NCI-H2227 (cell line): ENCODE measurements around the gene MACROD2.
"Not testable (repeated sequence)": the region's sequence is repeated elsewhere in the genome, so short reads cannot be mapped to it uniquely, and the experiment has no call there.

Experiments
- DNase-seq: peaks from one replicate; lab custom pipeline; 2025; ENCODE audit not compliant: unreplicated experiment; lab: John Stamatoyannopoulos, UW

The MACROD2 gene

DNA sequence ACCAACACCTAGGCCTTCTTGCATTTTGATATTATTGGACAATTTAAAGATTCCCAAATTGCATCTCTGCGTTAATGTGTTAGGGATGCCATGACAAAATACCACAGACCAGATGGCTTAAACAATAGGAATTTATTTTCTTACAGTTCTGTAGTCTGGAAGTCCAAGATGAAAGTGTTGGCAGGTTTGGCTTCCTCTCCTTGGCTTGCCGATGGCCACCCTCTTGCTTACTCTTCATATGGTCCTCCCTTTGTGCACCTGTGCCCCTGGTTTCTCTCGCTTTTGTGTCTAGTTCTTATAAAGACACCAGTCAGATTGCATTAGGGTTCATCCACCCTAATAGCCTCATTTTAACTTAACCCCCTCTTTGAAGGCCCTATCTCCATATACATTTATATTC, 1184.5 kb downstream of the MACROD2 start:
- DNase-seq: no peak

DNA sequence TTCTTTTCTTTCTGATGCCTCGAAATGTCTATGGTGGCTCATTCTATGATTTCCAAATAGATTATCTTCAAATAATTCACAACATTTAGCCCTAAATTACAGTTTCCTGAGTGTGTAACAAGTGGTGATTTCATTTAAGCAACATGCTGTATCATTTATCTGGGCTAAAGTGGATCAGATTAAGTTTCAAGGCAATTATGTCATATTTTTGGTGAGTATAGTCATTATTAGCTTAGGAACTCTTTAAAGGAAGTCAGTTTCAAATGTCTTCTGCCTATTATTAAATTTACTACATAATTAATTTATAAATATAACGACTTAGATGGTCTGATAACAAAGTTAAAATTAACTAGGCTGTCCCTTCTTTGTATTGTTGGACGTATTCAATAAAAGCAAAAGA, 1190.0 kb downstream of the MACROD2 start:
- DNase-seq: no peak

DNA sequence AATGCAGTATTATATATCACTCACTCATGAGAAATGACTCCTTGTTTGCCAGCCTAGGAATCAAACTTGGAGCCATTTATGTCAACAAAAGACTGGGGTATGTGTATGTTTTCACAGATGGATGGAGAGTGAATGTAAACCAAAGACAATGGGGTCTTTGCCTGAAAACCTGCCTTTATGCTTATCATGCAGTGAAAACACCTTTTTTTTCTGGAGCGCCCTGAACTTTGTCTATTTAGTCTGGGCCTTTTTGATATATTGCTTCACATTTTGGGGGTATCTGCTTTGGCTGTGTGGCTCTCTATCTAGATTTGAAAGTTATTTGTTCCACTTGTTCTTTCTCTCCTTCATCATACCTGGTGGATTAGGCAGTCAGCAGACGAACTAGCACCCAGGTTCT, 1190.6 kb downstream of the MACROD2 start:
- no peak for DNase-seq

DNA sequence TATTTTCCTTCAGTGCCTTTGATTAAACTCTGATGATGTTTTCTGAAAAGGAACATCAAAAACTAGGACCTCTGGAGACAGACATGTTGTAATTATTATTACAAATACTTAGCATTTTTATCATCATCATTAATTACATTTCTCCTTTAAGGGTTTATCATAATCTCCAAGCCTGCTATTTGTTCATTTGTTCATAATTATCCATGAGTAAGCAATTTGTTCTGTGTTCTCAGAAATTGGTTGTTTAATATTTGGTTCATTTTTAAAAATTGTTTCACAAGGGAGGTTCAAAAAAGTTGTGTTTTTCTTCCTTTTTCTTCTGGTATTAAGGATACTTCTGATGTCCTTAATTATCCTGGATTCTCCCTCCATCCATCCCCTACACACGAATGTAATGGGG, 1192.3 kb downstream of the MACROD2 start:
- DNase-seq: no peak

DNA sequence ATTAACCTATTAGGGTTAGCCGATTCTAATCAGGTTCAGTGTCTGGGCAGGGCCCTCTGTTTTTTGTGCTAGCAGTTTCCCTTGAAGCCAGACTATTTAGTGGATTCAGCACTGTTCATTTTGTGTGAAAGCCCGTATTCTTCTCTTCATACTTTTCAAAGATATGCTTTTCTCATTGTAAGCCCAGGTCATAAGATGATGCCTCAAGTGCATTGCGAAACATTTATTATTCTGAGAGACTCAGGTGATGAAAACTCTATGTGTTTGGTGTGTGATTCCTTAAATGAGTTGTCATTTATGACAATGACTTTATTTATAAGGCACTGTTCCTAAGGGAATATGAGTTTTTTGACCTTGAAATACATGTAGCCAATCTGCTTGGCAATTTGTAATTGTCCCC, 1193.1 kb downstream of the MACROD2 start:
- DNase-seq: no peak

DNA sequence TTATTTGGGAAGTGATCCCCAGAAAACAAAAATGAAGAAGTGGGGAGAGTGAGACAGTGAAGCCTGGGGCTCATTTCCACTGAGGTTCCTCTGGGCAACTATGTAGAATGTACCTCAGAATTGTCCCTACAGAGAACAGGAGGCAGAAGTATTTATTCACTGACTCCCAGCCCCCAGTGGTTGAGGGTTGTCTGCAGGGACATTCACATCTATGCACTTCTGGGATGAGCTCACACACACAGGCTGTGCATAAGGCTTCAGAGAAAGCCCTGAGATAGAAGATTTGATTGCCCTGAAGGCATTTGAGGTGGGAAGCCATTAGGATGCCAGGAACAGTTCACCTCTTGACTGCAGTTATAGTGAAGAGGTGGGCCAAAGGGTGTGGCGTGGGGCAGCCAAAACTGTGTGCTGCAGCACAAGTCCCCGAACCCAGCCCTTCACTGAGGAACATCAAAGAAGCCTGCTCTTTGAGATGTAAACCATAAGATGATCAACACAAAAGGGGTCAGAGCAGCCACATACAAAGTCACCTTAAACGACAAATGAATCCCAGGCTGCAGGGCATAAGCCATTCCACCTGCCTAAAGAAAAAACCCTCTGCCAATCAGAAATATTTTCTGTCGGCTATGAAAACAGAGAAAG, 1195.9 kb downstream of the MACROD2 start:
- no peak for DNase-seq

DNA sequence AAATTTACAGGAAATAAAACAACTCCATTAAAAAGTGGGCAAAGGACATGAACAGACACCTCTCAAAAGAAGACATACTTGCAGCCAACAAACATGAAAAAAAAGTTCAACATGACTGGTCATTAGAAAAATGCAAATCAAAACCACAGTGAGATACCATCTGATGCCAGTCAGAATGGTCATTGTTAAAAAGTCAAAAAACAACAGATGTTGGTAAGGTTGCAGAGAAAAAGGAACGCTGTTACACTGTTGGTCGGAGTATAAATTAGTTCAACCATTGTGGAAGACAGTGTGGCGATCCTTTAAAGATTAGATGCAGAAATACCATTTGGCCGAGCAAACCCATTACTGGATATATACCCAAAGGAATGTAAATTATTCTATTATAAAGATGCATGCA, 1200.1 kb downstream of the MACROD2 start:
- no peak for DNase-seq

DNA sequence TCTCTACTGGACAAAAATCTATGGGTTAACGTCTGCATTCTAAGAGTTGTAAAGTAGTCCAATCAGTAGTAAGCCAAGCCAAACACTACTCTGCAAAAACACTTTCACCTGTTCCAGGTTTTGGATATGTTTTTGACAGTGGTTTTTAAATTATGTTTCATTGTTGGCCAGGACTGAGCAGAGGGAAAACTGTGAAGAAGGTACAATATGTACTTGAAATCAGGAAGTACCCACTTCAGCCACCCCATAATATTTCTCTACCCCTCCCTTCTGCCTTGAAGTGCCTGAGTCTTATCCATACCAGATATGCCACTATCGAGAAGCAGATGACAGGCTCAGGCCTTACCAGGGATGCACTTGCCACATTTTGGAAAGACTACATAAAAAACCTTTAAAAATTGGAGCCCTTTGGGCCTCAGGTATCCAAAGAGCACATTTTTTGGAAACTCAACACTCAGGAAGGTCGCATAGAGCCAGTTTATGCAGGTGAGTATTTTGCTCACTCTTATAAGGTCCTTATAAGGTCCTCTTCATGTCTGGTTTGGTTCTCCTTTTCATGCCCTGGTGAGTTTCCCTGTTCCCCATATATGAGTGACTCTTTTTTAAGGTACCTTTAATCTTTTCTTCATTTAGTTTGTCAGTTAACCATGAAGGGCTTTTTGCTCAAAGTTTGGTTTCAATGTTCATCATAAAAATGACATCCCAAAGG, 1201.4 kb downstream of the MACROD2 start:
- no peak for DNase-seq

DNA sequence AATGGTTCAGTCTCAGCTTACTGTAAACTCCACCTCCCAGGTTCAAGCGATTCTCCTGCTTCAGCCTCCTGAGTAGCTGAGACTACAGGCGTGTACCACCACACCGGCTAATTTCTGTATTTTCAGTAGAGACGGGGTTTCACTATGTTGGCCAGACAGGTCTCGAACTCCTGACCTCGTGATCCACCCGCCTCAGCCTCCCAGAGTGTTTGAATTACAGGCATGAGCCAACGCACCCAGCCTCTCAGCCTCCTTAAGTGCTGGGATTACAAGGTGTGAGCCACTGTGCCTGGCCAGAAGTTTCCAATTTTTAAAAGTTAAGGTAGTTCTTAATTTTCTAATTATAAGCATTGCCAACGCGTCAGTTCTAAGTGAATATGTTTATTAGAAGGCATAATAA, 1202.7 kb downstream of the MACROD2 start:
- not testable (repeated sequence) for DNase-seq

DNA sequence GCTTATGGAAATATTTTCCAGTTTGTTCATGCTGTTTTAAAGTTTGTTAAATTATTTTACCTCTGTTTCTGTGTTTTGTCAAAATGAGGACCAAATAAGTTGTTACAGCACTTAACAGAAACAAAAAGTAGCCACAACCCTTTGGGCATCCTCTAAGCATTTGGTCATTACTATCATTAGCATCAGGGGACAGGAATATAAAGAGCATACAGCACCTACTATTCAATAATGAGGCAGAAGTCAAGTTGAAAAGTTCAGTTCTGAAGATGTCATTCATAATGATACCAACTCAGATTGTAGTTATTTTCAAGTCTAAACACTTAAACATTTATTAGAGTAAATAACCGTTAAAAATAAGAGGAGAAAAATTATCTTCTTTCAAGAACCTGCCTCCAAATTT, 1204.4 kb downstream of the MACROD2 start:
- DNase-seq: no peak

DNA sequence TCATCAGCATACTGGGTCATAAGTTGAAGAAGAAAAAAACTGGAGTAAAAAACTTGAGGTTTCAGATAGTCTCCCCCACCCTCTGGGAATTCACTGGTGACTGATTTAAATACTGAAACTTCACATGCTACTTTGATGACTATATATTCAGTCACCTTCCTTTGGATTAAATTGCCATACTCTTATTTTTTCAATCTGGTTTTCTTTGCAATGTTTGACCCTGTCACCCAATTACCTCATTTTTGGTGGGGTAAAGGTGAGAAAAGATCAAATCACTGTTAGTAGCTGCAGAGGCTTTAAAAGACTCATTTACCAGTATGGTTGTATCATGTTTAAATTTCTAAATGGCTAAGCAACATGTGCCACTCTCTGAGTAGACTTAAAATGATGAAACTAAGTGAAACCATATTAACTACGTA, 1204.8 kb downstream of the MACROD2 start:
- no peak for DNase-seq

DNA sequence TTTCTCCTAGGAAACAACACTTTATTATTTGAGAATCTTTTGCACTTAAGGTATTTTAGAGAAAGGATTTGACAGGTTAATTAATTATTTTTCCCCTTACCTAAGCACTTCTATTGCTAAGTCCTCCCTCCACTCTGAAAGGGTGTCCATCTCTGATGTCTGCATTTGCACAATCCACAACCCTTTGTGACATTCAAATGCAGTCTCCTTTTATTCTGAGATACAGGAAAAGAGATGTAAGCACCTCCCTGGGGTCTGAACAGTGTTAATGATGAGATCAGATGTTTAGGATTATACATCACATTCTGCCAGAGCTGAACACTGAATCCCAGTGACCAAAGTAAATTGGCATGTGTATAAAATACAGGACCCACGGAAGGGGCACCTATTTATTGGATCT, 1206.3 kb downstream of the MACROD2 start:
- no peak for DNase-seq

DNA sequence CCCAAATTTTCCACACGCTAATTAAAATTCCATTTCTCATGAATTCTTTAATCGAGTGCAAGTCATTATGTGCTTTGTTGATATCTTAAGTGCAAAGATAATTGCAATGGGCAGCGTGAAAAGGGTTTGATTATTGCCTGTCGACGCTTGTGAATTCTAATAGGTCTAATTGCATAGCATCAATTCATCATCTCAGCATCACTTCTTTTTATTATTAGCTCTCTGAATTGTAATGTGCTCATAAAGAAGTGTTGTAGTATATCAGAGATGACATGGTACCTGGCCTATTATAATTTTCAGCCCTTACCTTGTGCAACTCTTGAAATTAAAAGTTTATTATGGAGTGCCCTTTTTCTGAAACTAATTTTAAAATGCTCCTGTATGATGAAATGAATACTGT, 1208.9 kb downstream of the MACROD2 start:
- no peak for DNase-seq

DNA sequence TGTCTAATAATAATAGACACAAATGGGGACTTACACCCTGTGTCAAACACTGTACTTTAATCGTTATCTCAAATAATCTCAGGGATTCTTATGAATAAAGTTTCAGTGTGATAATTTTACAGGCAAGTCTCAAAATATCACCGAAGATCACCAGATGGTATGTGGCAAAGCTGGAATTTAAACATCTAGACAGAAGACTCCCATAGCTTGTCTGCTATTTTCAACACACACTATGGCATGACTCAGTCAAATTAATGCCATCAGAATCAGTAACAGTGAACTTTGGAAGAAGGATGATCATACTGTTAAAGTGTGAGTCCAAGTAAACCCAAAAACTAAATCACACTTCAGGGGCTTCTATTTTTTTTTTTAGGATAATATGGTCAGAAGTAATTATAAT, 1209.7 kb downstream of the MACROD2 start:
- DNase-seq: no peak

DNA sequence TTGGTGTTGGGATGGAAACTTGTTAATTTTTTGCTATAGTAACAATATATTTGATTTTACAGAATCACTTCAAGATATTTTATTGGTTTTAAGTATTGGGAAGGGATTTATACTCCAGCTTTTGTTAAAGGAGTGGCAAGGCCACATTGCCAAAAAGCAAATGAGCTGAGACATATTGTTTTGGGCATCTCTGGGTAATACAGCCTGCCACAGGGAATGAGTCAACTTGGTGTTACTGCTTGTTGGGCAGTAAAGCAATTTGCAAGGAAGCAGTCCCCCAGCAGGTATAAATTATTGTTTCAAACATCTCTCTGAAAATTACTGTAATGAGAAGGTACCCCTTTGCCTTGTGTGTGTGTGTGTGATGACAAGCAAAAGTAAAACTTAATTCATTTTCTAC, 1210.4 kb downstream of the MACROD2 start:
- DNase-seq: peak; percentile 30

DNA sequence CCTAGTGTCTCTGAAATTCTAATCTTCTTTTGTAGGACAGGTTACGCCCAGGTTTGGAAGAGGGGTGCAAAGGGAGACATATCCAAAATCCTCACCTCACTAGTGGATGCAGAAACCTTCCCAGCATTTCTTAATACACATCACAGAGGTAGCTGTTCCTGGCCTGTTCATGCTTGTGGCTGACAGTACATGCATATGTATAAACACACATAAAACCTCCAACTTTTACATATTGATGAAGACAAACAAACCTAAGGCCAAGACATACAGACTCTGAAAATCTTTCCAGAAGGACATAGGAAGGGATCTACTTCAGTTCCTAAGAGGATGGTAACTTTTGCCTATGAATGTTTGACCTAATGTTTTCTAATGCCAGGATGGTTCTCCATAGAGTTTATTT, 1214.2 kb downstream of the MACROD2 start:
- DNase-seq: no peak

DNA sequence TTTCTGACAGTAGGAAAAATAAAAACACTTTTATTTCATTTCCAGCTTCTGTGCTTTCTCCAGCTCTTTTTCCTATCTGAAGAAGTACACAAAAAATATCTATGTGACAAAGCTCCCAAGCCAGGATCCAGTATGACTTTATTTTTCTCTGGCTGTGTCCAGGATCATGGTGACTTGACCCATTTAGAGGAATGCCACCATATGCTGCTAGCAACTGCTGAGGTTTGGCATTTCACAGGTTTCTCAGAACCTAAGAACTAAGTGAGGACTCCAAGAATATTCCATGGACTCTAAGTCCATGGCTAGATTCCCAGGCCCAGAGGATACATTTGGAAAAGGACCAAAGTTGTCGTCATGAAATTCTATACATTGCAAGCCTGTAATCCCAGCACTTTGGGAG, 1218.7 kb downstream of the MACROD2 start:
- DNase-seq: no peak

DNA sequence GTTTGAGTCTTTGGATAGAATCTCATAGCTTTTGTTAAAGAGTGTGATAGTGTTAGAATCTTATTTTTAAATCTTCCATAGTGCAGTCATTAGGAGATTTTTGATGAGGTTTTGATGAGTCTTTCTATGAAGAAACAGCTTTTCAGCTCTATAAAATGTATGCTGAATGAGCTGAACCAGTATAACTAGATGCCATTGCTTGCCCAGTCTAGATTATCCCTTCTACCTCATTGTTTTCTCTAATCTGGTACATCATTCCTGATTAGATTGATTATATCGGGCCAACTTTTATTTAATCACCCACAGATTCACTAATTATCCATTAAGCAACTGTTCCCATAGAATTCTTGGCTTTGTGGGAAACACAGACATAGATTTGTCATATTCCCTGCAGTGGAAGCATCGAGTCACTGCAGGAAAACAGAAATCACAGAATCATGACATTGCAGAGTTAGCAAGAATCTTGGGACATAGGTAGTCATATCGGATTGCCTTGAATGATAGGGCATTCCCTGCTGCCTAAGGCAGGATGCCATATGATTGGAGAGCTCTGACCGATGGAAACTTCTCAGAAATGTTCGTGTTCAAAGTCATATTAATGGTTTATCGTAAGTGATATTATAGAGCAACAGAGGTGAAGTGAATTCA, 1224.8 kb downstream of the MACROD2 start:
- DNase-seq: no peak

DNA sequence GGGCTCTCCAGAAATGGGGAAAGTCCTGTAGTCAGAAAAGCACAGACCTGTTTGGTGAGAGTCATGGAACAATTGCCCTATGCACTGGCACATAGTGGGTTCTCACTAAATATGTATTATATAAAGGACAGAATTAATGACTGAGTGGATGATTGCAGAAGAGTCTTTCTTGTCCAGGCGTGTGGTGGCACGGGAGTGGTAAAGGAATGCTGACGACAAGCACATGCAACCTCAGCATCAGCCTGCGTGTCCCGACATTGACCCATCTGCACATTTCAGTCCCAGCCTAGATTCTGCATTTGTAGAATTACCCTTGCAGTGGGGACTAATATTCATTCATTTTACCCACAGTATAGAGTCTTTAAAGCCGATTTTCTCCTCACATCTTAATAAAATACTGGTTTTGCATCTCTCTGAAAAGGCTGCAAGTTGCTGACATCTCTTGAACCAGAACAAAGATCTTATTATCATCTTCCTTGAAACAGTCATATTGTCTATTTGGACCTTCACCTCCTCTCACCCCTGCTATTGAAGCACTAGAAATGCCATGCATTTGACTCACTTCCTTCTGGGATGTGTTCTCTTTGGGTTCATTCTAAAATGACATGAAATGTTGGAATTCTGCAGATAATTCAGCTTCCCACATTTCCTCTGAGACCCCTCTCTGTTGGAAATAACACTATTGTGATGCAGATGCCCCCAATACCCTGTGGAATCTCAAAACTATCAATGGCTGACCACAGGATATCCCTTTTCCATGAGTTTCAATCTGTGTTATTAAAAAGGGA, 1225.7 kb downstream of the MACROD2 start:
- no peak for DNase-seq

DNA sequence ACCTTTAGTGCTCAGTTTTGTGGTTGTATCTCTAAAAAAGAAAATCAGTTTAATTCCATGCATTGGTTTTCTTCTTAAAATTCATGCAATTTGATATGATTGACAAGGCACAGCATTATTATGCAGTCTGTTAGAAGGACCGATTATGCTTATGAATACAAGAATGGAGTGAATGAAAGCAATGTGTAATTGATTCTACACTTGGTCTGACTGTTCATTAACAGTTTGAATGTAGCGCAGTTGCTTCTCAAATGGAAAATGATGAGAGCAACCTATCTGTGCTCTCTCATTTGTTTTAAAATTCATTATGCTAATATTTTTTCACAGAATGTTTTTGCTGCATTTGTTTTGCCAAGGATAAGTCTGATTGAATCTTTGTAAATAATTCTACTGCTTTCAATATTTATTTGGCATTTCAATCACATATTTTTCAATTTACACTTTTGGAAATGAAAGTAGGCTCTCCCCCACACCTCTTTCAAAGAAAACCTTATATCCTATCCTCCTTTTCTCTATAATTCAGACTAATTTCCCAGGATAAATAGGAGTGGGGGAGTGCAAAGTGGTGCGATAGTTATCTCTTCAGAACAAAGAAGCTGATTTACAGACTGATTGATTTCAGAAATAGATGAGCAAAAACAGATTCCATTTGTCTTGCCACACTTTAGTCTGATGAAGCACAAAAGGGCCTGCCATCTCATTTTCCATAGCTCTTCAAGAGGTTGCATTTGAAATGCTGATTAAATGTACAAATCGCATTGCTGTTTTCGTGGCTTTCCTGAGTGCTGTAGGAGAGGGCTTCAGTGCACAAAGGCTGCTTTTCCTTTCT, 1227.4 kb downstream of the MACROD2 start:
- DNase-seq: no peak

DNA sequence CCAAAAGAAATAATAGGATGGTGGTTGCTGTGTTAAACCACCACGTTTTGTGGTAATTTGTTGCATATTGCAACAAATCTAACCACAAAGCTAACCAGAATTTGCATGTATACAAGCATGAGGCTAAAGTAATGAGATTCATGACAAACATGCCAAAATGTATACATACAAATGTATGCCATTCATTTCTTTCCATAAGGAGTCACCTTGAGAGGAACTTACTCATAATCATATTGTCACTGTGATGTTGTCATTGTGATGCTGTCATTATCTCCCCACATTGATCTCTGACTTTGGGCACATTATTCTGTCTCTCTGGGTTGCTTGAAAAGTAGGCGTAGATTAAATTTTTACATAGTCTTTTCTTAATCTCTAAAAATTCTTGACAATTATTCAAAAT, 1228.9 kb downstream of the MACROD2 start:
- DNase-seq: no peak
